GM19025 (cell line): ENCODE measurements around the gene PDE2A.

Experiments used
- ATAC-seq: cut with Tn5 transposase; IDR thresholded peaks from one replicate; pipeline ENCODE4 v1.9.1; 2021; ENCODE audit warnings: mild to moderate bottlenecking, low read depth, moderate library complexity; ENCODE audit not compliant: unreplicated experiment

The PDE2A gene

GRCh38 chr11:72641522-72642042 lies 32.6 kb downstream of the PDE2A start:
- no peak for ATAC-seq

- no peak for ATAC-seq
Observed at GRCh38 chr11:72639502-72640375, 34.5 kb downstream of the PDE2A start.

- ATAC-seq: no peak
Observed at GRCh38 chr11:72637926-72638325, 36.3 kb downstream of the PDE2A start.

GRCh38 chr11:72637198-72637597 lies 37.0 kb downstream of the PDE2A start:
- ATAC-seq: no peak

- no peak for ATAC-seq
Observed at GRCh38 chr11:72636376-72636775, 37.8 kb downstream of the PDE2A start.

- no peak for ATAC-seq
Observed at GRCh38 chr11:72635933-72636332, 38.3 kb downstream of the PDE2A start.

- ATAC-seq: no peak
Observed at GRCh38 chr11:72635309-72635915, 38.8 kb downstream of the PDE2A start.

- no peak for ATAC-seq
Observed at GRCh38 chr11:72634472-72635095, 39.6 kb downstream of the PDE2A start.

GRCh38 chr11:72634016-72634415 lies 40.2 kb downstream of the PDE2A start:
- ATAC-seq: no peak

GRCh38 chr11:72633068-72633467 lies 41.2 kb downstream of the PDE2A start:
- no peak for ATAC-seq

GRCh38 chr11:72631806-72632731 lies 42.2 kb downstream of the PDE2A start:
- no peak for ATAC-seq

GRCh38 chr11:72630104-72630852 lies 43.9 kb downstream of the PDE2A start:
- no peak for ATAC-seq

- ATAC-seq: no peak
Observed at GRCh38 chr11:72629266-72629665, 45.0 kb downstream of the PDE2A start.

GRCh38 chr11:72627594-72628281 lies 46.5 kb downstream of the PDE2A start:
- ATAC-seq: no peak

GRCh38 chr11:72626414-72626936 lies 47.7 kb downstream of the PDE2A start:
- ATAC-seq: no peak

GRCh38 chr11:72625691-72626413 lies 48.4 kb downstream of the PDE2A start:
- no peak for ATAC-seq

- ATAC-seq: no peak
Observed at GRCh38 chr11:72624496-72625201, 49.6 kb downstream of the PDE2A start.
